ENCODE data around the gene TGDS.

Gene TGDS

GRCh38 chr13:94610475-94610874 lies 14.5 kb upstream of the TGDS start:
- no peak overlapping the region for H3K9ac ChIP-seq (ENCODE audit: low read length)
- no peaks in the 10 kb centered on the region for H3K9me2 ChIP-seq (replicated peaks; ENCODE audit: insufficient read depth, low read length)
- no peaks in the 10 kb centered on the region for H3K4me1 ChIP-seq (ENCODE audit: low read length)
- no peaks in the 10 kb centered on the region for H3K79me2 ChIP-seq (ENCODE audit: low read length)
- no peaks in the 10 kb centered on the region for H3K9me3 ChIP-seq (replicated peaks; ENCODE audit: insufficient read depth, low read length)
- no peak for TF ChIP-seq EZH2 (optimal IDR thresholded peaks at IDR 0.05; ENCODE audit: low read depth, low read length)
- TF ChIP-seq EZH2phosphoT487 (IDR thresholded peaks at IDR 0.05; ENCODE audit: low read length): no peak
- TF ChIP-seq CTCF (IDR thresholded peaks at IDR 0.05; ENCODE audit: low read length): no peak
- H3K27ac ChIP-seq (ENCODE audit: low read length): no peak overlapping the region
- no peaks in the 10 kb centered on the region for H3F3A ChIP-seq (ENCODE audit: insufficient read depth, low read length)
- no peak overlapping the region for H3K4me3 ChIP-seq (ENCODE audit: low read length)
- no peak overlapping the region for H3K4me2 ChIP-seq (ENCODE audit: low read depth, low read length)
- H3K27me3 ChIP-seq (replicated peaks; ENCODE audit: insufficient read depth, low read length): no peaks in the 10 kb centered on the region
- H2AFZ ChIP-seq (ENCODE audit: low read length): no peak overlapping the region
- H3K36me3 ChIP-seq (replicated peaks; ENCODE audit: insufficient read depth, low read length): no peaks in the 10 kb centered on the region; the same call in 1 of the 2 replicates
- DNase-seq: no peak
- no peaks in the 10 kb centered on the region for H4K20me1 ChIP-seq (ENCODE audit: insufficient read depth, low read length)

GRCh38 chr13:94609196-94609595 lies 13.2 kb upstream of the TGDS start:
- DNase-seq: no peak
- Histone ChIP-seq H3K36me3 (replicated peaks; ENCODE audit: insufficient read depth, low read length) (no peaks in the 10 kb centered on the region; the same call in 1 of the 2 replicates), H3K27ac (ENCODE audit: low read length) (no peak overlapping the region), H3K79me2 (ENCODE audit: low read length) (no peaks in the 10 kb centered on the region), H3K4me1 (ENCODE audit: low read length) (no peaks in the 10 kb centered on the region), H4K20me1 (ENCODE audit: insufficient read depth, low read length) (no peaks in the 10 kb centered on the region), H3K4me2 (ENCODE audit: low read depth, low read length) (no peak overlapping the region), H3F3A (ENCODE audit: insufficient read depth, low read length) (no peaks in the 10 kb centered on the region), H3K4me3 (ENCODE audit: low read length) (no peak overlapping the region), H3K27me3 (replicated peaks; ENCODE audit: insufficient read depth, low read length) (no peaks in the 10 kb centered on the region), H3K9me2 (replicated peaks; ENCODE audit: insufficient read depth, low read length) (no peaks in the 10 kb centered on the region), H3K9ac (ENCODE audit: low read length) (no peak overlapping the region), H3K9me3 (replicated peaks; ENCODE audit: insufficient read depth, low read length) (no peaks in the 10 kb centered on the region), H2AFZ (ENCODE audit: low read length) (no peak overlapping the region)
- TF ChIP-seq CTCF (IDR thresholded peaks at IDR 0.05; ENCODE audit: low read length) (no peak), EZH2 (optimal IDR thresholded peaks at IDR 0.05; ENCODE audit: low read depth, low read length) (no peak)

DNA sequence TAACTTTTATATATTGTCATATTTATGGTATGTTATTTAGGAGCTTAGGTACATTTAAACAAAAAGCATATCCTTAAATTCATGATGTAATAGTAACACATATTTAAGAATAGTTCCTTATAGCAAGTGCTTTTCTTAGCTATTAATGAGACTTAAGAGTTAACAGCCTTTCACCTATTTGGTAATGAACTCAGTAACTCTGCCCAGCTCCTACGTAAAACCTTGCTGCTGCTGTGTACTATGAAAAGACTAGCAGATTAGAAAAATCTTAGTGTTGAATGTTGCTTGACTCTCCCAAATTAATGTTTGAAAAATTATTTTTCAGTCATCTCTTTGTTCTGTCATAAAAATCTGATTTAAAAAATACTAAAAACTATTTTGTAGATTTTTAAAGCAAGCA lies 12.6 kb upstream of the TGDS start:
- H3K4me3 ChIP-seq (ENCODE audit: low read length): no peak overlapping the region
- H3K4me2 ChIP-seq (ENCODE audit: low read depth, low read length): no peak overlapping the region
- no peaks in the 10 kb centered on the region for H4K20me1 ChIP-seq (ENCODE audit: insufficient read depth, low read length)
- TF ChIP-seq CTCF (IDR thresholded peaks at IDR 0.05; ENCODE audit: low read length) (no peak), EZH2phosphoT487 (IDR thresholded peaks at IDR 0.05; ENCODE audit: low read length) (no peak), EZH2 (optimal IDR thresholded peaks at IDR 0.05; ENCODE audit: low read depth, low read length) (no peak)
- H3K9ac ChIP-seq (ENCODE audit: low read length): no peak overlapping the region
- H2AFZ ChIP-seq (ENCODE audit: low read length): no peak overlapping the region
- no peaks in the 10 kb centered on the region for H3K9me2 ChIP-seq (replicated peaks; ENCODE audit: insufficient read depth, low read length)
- no peaks in the 10 kb centered on the region for H3K4me1 ChIP-seq (ENCODE audit: low read length)
- H3K36me3 ChIP-seq (replicated peaks; ENCODE audit: insufficient read depth, low read length): no peaks in the 10 kb centered on the region; the same call in 1 of the 2 replicates
- H3F3A ChIP-seq (ENCODE audit: insufficient read depth, low read length): no peaks in the 10 kb centered on the region
- no peaks in the 10 kb centered on the region for H3K9me3 ChIP-seq (replicated peaks; ENCODE audit: insufficient read depth, low read length)
- no peak for DNase-seq
- no peaks in the 10 kb centered on the region for H3K79me2 ChIP-seq (ENCODE audit: low read length)
- no peak overlapping the region for H3K27ac ChIP-seq (ENCODE audit: low read length)
- H3K27me3 ChIP-seq (replicated peaks; ENCODE audit: insufficient read depth, low read length): no peaks in the 10 kb centered on the region

Data from MM.1S (cell line).